DOHH2 (cell line): ENCODE data around the gene GRM4.

Experiments
- CTCF ChIP-seq: fragments of 200-600 bp; sonication (generic); IDR thresholded peaks from one replicate; pipeline ENCODE4 v1.5.1; 2014; ENCODE audit warnings: antibody characterized with exemption, mild to moderate bottlenecking, low read depth, low read length; ENCODE audit not compliant: poor library complexity, severe bottlenecking
- EZH2phosphoT487 ChIP-seq: fragments of 200-600 bp; sonication (generic); IDR thresholded peaks from 2 replicates; pipeline ENCODE4 v1.6.1; 2017; ENCODE audit warnings: borderline replicate concordance, mild to moderate bottlenecking, antibody characterized with exemption, low read length, moderate library complexity, mixed read lengths

GRCh38 chr6:33983721-33984465 is 162.0 kb downstream of the GRM4 start:
- TF ChIP-seq EZH2phosphoT487 (no peak), CTCF (no peak)
